HuH-7.5 (cell line): ENCODE data around the gene PSMB7.

Experiments used
- DNase-seq: peaks from one replicate; pipeline ENCODE4 v3.0.0; 2011; ENCODE audit warnings: low spot score

The PSMB7 gene

GRCh38 chr9:124410321-124410913, 4.8 kb downstream of the PSMB7 start:
- no peak for DNase-seq

GRCh38 chr9:124409410-124409809, 5.8 kb downstream of the PSMB7 start:
- DNase-seq = no peak

GRCh38 chr9:124403246-124403645, 12.0 kb downstream of the PSMB7 start:
- no peak for DNase-seq

GRCh38 chr9:124399968-124400940, 15.0 kb downstream of the PSMB7 start:
- DNase-seq = no peak

GRCh38 chr9:124399323-124399967, 15.8 kb downstream of the PSMB7 start:
- DNase-seq = no peak

- no peak for DNase-seq
These were observed 16.9 kb downstream of the PSMB7 start for GRCh38 chr9:124398191-124398935.

GRCh38 chr9:124395826-124396225, 19.4 kb downstream of the PSMB7 start:
- DNase-seq = no peak

- DNase-seq = no peak
These were observed 20.6 kb downstream of the PSMB7 start for GRCh38 chr9:124394596-124394995.

- DNase-seq = no peak
These were observed 21.1 kb downstream of the PSMB7 start for GRCh38 chr9:124394167-124394566.

GRCh38 chr9:124392871-124393460, 22.3 kb downstream of the PSMB7 start:
- no peak for DNase-seq

- no peak for DNase-seq
These were observed 22.9 kb downstream of the PSMB7 start for GRCh38 chr9:124392254-124392870.

- no peak for DNase-seq
These were observed 24.2 kb downstream of the PSMB7 start for GRCh38 chr9:124390794-124391658.

- no peak for DNase-seq
These were observed 25.9 kb downstream of the PSMB7 start for GRCh38 chr9:124389146-124389939.

- no peak for DNase-seq
These were observed 26.8 kb downstream of the PSMB7 start for GRCh38 chr9:124388275-124389048.

- peak; percentile 55 for DNase-seq
These were observed 29.0 kb downstream of the PSMB7 start for GRCh38 chr9:124386201-124386600.

GRCh38 chr9:124385623-124386022, 29.6 kb downstream of the PSMB7 start:
- DNase-seq = no peak

GRCh38 chr9:124384846-124385245, 30.4 kb downstream of the PSMB7 start:
- DNase-seq = no peak

- DNase-seq = no peak
These were observed 31.0 kb downstream of the PSMB7 start for GRCh38 chr9:124384210-124384609.
